GM19351 (cell line): Measurements from ENCODE around the gene TNFRSF8.
"Not testable (repeated sequence)": the region's sequence is repeated elsewhere in the genome, so short reads cannot be mapped to it uniquely, and the experiment has no call there.

Experiments
- ATAC-seq: cut with Tn5 transposase; IDR thresholded peaks from one replicate; pipeline ENCODE4 v1.9.1; 2021; ENCODE audit warnings: mild to moderate bottlenecking, moderate library complexity; ENCODE audit not compliant: unreplicated experiment

TNFRSF8 gene

DNA sequence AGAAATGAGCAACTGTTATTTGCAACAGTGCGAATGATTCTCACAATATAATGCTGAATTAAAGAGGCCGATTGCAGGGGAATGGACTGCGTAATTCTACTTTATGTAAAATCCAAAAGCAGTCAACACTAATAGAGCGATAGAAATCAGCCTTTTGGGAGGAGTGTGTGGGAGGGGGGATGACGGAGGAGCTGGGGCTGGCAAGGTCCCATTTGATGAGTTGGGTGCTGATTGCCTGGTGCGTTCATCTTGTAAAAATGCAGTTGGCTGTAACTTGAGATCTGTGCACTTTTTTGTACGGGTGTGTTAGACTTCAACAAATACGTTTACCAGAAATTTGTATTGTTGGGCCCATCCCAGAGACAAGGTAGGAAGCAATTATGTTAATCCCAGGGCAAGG is 20.7 kb downstream of the TNFRSF8 start:
- ATAC-seq: no peak

DNA sequence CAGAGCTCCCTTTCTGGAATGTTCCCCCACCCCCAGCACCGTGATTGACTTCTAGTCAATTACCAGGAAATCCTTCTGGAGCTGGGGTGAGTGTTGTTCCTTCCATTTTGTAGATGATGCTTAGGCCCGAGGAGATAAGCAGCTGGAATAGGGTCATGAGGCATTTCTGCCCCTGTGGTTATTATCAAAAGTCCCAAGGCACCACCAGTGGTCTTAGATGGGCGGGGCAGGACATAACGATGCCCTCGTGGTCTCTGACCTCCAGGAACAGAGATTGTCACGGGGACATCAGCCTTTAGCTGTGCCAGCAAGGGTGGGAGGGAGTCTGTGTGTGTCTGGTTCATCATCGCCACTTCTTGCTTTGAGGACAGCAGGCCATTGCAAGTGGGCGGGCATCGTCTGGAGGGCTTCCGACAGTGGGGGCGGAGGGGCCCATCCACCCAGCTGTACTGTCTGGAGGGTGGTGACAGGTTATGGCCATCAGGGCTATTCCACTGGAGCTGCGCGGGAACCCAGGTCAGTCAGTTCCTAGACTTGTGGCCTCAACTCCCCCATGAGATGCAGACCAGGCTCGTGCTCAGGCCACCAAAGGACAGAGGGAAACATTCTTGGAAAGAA is 22.6 kb downstream of the TNFRSF8 start:
- ATAC-seq: no peak

DNA sequence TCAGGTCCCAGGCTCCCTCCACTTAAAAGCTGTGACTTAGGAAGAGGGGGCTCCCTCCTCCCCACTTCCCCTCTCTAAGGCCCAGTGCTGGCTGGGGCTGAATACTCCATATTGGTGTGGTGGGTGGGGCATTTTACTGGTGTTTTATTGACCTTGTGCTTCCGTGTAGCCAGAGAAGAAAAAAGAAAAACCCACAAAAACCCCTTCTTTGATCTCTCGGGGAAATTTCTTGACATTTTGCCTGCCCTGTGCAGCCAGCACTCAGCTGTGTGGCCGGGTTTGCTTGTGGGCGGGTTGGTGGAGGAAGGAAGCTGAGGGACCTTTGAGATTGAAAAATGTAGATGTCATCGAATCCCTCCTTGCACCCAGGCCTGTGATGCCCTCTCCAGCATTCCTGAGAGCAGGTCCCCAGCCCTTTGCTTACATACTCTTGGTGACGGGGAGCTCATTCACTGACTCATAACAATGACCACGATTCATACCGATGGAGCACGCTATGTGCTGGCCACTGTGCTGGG is 24.8 kb downstream of the TNFRSF8 start:
- no peak for ATAC-seq

DNA sequence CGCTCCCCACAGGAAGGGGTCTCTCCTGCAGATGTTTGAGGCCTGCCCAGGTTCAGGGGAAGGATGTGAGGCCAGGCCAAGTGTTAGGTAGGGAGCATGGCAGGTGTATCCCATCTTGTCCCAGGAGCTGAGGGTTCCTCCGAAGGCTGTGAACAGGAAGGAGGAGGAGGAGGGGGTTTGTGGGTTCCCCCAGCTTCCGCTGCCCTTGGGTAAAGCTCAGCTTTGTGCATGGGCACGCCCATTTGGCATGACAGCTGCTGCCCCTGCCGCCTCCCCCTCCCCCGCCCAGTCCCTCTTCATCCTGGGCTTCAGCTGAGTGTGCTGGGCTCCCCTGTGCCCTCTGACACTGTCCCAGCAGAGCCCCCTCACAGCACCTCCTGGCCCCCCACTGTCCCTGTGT is 25.5 kb downstream of the TNFRSF8 start:
- no peak for ATAC-seq

DNA sequence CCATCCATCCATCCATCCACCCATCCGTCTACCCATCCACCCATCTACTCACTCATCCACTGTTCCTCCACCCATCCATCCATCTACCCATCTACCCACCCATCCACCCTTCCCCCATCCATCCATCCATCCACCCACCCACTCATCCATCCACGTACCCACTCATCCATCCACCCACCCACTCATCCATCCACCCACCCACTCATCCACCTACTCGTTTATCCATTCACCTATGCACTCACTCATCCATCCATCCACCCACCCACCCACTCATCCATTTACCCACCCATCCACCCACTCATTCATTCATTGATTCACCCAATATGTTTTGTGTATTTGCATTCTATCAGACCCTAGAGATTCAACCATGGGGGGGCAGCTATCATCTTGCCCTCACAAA is 27.2 kb downstream of the TNFRSF8 start:
- ATAC-seq: no peak

DNA sequence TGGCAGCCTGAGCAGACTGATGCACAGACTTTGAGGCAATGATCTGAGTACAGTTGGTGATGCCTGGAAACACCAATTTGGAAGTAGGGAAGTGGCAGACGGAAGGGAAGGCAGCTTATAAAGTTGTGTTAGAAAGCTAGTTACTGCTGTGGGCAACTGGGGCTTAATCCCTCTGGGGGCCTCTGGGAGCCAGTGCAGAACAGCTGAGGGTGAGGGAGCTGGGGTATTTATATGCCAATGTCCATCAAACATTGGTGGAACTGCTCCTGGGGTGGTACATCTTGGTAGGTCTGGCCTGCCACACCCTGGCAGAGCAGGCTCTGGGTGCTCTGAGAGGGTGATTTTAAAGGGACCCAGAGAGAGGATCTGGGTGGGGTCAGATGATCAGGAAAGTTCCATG is 28.1 kb downstream of the TNFRSF8 start:
- no peak for ATAC-seq

DNA sequence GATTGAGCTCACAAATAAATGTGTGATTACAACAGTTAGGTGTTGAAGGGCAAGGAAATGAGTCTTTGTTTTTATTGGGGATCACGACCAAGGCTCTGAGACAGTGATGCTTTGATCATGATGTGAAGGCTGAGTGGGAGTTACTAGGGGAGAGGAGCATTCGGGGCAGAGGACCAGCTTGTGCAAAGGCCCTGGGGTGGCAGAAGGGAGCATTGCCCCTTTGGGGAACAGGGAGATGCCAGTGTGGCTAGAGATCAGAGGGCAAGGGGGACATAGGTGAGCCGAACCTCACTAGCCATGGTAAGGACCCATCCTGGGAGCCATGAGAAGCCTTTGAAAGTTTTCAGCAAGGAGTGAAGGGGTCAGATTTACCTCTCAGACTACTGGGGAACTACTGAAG is 31.1 kb downstream of the TNFRSF8 start:
- ATAC-seq: no peak

DNA sequence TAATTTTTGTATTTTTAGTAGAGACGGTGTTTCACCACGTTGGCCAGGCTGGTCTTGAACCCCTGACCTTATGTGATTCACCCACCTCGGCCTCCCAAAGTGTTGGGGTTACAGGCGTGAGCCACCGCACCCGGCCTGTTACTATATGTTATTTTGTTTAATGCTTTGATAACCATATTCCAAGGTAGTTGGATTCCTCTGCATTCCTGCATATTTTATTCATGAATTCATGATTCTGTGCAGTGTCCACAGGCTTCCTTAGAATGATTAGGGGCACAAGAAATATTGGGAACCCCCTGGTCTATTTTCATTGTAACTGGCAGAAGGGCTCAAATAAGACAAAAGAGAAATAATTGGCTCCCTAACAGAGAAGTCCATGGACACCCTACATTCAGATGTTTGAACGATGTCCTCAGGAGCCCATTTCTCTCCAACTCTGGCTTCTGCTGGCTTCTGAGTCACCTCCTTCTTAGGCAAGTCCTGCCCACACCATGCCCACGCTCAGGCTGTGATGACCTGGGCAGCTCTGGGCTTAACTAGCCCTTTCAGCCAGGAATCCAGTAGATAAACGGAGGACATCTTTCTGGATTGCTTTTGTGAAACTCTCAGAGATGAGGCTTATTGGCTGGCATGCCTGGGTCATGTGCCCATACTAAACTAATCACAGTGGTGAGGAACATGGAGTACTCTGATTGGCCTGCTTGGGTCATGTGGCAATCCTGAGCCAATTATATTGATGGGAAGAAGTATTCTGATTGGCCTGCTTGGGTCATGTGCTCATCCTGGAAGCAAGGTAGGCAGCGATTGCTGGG is 32.6 kb downstream of the TNFRSF8 start:
- no peak for ATAC-seq

DNA sequence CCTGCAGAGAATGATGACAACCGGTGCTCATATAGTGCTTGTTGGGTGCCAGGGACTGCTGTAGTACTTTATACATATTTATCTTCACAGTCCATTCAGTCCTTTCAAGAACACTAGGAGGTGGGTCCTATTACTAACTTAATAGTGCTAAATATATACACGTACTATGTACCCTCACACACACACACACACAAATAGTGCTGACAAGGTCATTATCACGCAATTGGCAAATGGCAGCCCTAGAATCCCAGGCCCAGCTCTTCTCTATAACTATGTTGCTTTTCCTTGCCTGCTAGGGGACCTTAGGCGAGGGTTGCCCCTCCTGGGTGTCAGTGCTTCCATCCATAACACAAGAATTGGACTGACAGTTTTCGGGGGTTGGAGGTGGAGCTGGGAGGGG is 33.5 kb downstream of the TNFRSF8 start:
- ATAC-seq: no peak

DNA sequence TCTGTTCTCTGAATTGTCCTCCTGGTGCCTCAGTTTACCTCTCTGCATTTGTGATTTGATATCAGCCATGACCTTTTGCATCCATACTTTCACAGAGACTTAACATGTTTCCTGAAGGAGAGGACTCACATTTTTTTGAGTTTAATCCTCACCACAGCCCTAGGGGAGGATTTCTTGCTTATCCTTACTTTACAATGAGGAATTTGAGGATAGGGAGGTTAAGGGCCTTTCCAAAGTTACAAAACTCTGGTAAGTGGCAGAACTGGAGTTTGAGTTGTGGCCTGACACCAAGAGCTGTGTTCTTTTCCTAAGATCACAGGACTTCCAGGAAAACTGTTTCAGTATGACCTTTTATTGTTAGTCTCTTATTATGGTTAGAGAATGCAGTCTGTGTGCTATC is 34.2 kb downstream of the TNFRSF8 start:
- no peak for ATAC-seq

DNA sequence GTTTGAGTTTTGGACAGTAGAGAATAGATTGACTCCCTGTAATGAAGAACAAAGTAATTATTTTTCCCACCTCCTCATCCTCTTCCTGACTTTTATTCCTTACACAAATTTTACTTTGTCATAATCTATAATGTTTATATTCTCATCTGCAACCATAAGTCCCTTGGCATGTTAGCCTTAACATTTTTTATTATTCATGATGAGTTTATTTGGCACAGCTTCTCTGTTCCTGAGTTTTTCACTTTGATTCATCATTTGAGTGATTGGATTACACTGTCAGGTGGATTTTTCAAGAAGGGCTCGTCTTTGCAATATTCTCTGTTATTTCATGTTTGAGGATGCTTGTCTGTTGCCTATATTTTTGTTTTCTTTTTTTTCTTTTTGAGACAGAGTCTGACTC is 35.7 kb downstream of the TNFRSF8 start:
- ATAC-seq: no peak

DNA sequence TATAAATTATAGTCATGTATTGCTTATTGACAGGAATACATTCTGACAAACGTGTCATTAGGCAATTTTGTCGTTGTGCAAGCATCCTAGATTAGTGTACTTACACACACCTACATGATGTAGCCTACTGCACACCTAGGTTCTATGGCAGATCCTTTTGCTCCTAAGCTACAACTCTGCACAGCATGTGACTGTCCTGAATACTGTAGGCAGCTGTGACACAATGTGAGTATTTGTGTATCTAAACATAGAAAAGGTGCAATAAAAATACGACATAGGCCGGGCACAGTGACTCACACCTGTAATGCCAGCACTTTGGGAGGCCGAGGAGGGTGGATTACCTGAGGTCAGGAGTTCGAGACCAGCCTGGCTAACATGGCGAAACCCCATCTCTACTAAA is 36.5 kb downstream of the TNFRSF8 start:
- no peak for ATAC-seq

DNA sequence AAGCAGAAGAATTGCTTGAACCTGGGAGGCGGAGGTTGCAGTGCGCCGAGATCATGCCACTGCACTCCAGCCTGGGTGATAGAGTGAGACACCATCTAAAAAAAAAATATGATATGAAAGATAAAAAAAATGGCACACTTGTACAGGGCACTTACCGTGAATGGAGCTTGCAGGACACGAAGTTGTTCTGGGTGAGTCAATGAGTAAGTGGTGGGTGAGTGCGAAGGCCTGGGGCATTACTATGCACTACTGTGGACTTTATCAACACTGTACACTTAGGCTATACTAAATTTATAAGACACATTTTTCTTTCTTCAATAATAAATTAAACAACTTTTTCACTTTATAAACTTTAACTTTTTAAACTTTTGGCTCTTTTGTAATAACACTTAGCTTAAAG is 37.0 kb downstream of the TNFRSF8 start:
- no peak for ATAC-seq

DNA sequence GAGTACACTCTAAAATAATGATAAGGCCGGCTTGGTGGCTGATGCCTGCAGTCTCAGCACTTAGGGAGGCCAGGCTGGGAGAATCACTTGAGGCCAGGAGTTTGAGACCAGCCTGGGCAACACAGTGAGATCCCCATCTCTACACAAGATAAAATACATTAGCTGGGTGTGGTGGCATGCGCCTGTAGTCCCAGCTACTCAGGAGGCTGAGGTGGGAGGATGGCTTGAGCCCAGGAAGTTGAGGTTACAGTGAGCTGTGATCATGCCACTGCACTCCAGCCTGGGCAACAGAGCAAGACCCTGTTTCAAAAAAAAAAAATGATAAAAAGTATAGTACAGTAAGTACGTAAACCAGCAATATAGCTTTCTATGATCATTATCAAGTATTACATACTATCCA is 38.0 kb downstream of the TNFRSF8 start:
- not testable (repeated sequence) for ATAC-seq

DNA sequence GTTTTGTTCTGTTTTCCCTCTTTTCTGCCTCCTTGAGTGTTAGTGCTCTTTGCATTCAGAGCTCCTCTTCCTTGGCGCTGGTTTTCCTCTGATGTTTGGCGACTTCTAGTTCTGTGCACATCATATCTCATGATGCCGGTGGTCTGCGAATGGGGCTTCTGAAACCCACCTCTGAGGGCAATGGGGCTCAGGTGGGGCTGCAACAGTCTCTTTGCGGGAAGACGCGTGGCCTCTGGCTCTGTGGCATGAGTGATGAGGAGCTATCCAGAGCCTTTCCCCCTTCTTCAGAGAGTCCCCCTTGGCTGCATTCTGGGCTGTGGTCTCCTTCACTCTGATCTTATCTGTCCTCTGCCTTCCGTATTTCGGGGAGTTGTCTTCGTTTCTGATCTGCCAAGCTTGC is 39.0 kb downstream of the TNFRSF8 start:
- ATAC-seq: no peak

DNA sequence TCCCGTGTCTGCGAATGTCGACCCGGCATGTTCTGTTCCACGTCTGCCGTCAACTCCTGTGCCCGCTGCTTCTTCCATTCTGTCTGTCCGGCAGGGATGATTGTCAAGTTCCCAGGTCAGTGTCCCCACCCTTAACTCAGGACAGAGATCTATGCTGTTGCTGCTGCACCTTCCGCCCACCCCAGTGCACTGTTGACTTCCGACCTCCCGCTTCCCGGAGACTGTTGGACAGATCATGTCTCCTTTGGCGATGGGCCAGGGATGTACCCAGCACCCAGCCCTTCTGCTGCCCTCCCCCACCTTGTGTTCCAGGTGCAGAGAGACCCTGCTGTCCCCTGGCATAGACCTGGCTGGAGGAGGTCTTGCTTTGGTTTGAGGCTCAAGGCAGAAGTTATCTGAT is 41.3 kb downstream of the TNFRSF8 start:
- no peak for ATAC-seq

DNA sequence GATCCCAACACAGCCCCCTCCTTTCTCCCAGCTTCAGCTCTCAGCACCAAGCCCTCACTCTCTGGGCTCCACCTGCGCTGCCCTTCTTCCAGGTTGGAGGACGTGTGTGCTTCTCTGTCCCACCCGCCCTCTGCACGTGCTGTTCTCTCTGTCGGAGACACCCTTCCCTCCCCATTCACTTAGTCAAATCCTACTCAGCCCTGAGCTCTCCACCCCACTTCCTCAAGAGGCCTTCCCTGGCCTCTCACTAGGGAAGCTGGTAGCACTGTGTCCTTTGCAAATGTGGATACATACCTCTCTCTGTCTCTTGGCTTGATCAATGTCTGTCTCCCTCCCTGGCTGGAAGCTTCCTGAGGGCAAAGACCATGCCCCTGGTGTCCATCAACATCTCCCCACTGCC is 43.0 kb downstream of the TNFRSF8 start:
- no peak for ATAC-seq

DNA sequence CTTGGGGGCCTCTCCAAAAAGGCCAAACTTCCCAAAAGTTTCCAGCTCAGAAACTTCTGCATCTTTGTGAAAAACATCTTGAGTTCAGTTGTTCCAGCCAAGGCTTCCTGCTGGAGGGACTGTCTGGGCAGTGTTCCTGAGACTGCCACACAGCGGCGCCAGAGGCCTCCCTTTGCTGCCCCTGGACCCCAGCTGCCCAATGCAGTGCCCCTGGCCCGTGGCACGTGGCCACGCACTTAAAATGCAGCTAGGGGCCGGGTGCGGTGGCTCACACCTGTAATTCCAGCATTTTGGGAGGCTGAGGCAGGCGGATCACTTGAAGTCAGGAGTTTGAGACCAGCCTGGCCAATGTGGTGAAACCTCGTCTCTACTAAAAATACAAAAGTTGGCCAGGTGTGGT is 43.8 kb downstream of the TNFRSF8 start:
- ATAC-seq: not testable (repeated sequence)

DNA sequence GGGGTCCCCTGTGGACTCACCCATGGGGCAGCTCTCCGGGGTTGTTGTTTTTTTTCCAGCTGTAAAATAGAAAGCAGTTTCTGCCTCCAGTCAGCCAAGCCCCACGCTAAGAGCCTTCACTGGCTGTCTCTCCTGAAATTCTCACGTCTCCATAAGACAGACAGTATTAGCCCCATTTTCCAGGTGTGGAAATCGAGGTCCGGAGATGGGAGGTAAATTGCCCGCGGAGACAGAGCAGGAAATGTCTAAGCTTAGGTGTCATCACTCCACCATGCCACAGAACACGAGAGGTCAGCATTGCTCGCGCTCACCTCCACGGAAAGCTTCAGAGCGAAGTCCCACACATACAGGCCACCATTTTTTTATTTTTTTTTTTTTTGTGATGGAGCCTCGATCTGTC is 44.6 kb downstream of the TNFRSF8 start:
- no peak for ATAC-seq

DNA sequence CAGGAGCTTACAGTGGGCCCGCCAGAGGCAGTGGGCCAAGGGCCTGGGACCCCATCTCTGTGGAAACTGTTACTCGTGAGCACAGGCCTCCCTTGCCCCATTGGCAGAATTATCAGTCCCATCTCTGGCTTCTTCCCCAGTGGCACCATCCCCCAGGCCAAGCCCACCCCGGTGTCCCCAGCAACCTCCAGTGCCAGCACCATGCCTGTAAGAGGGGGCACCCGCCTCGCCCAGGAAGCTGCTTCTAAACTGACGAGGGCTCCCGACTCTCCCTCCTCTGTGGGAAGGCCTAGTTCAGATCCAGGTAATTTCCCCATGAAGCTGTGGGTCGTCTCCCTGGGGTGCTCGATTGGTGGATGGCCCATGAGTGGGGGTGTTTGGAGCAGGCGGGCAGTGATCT is 46.8 kb downstream of the TNFRSF8 start:
- ATAC-seq: no peak

DNA sequence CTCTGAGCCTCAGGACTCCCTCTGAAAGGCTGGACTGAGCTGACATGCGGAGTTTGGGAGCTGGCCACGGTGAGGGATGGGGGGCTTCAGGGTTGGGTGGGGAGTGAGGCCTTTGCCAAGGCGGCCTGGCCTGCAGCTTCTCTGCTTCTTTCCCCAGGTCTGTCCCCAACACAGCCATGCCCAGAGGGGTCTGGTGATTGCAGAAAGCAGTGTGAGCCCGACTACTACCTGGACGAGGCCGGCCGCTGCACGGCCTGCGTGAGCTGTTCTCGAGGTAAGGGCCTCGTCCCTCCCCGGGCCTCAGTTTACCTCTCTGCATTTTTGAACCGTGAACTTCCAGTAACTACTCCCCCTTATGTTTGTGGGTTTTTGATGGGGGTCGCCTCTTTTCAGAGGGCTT is 48.6 kb downstream of the TNFRSF8 start:
- no peak for ATAC-seq

DNA sequence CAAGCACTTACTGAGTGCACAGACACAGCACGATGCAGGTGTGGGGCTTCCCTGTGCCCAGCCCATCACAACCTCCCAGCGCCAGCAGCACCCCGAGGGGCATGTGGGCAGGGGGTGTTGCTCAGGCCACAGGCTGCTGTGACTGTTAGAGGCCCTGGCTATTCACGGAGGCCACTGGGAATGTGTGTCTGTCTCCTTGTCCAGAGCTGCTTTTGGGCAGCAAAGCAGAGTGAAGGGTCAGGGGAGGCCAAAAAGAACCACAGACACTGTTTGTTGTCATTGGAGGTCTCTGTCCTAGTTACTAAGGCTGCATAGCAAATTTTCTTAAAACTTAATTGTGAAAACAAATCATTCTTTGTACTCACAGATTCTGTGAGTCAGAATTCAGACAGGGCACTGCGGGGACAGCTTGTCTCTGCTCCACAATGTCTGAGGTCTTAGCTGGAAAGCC is 49.6 kb downstream of the TNFRSF8 start:
- ATAC-seq: no peak
